CD14-positive monocyte (primary cell): ENCODE measurements around the gene RUSC2. TPM values are rescaled to one million over a fixed set of nuclear protein-coding genes. Genes with fewer than 3 reads are reported as not detected.
A peak's percentile ranks its signal among the peaks of the same experiment; 100 is the strongest.

ENCODE experiments used
- DNase-seq, 3 donors: peaks; one replicate each; pipeline ENCODE4 v3.0.0-alpha.2; 2011 to 2022
- H2AFZ ChIP-seq: 2 replicates; pipeline ENCODE4 v1.6.0; 2012; ENCODE audit warnings: mild to moderate bottlenecking, low read depth, low read length, inconsistent platforms; ENCODE audit not compliant: insufficient read depth, poor library complexity, severe bottlenecking
- H3K27ac ChIP-seq, 2 donors: 1 replicate in 1 of 2; 2 replicates in 1 of 2; pipeline ENCODE4 v1.5.1; 2012 to 2013; ENCODE audit warnings: low read length in 2 of 2, control low read depth in 1 of 2, inconsistent platforms in 1 of 2, low read depth in 1 of 2, mild to moderate bottlenecking in 1 of 2
- H3K27me3 ChIP-seq, 2 donors: one replicate each; pipeline versions ENCODE4 v1.6.0 to v1.6.1; 2011 to 2013; ENCODE audit warnings: low read length in 2 of 2; ENCODE audit not compliant: control insufficient read depth in 2 of 2, insufficient read depth in 2 of 2
- H3K36me3 ChIP-seq, 2 donors: replicated peaks in 1 of 2; 1 replicate in 1 of 2; 2 replicates in 1 of 2; pipeline versions ENCODE4 v1.5.1 to v1.6.1; 2012 to 2013; ENCODE audit warnings: low read length in 2 of 2, control low read depth in 1 of 2, inconsistent platforms in 1 of 2, mild to moderate bottlenecking in 1 of 2; ENCODE audit not compliant: insufficient read depth in 2 of 2, control insufficient read depth in 1 of 2
- H3K4me1 ChIP-seq, 2 donors: 1 replicate in 1 of 2; 2 replicates in 1 of 2; pipeline versions ENCODE4 v1.5.1 to v1.6.1; 2012 to 2013; ENCODE audit warnings: low read length in 2 of 2, control low read depth in 1 of 2, inconsistent platforms in 1 of 2, mild to moderate bottlenecking in 1 of 2, moderate library complexity in 1 of 2; ENCODE audit not compliant: insufficient read depth in 2 of 2, control insufficient read depth in 1 of 2
- H3K4me2 ChIP-seq: replicated peaks from 2 replicates; pipeline ENCODE3; 2012; ENCODE audit warnings: low read length, moderate library complexity, mild to moderate bottlenecking; ENCODE audit not compliant: poor library complexity, severe bottlenecking; ENCODE audit errors: extremely low read depth
- H3K4me3 ChIP-seq, 3 experiments: fragments of 200-600 bp in 1 of 3; sonication (generic) in 1 of 3; replicated peaks in 1 of 3; 1 replicate in 2 of 3; 2 replicates in 1 of 3; pipeline ENCODE4 v1.5.1; 2011 to 2013; ENCODE audit warnings: low read length in 3 of 3, mild to moderate bottlenecking in 3 of 3, control low read depth in 2 of 3, low read depth in 2 of 3, inconsistent platforms in 1 of 3, moderate library complexity in 1 of 3
- H3K79me2 ChIP-seq: 2 replicates; pipeline ENCODE4 v1.6.0; 2012; ENCODE audit warnings: mild to moderate bottlenecking, control low read depth, inconsistent platforms, low read length, moderate library complexity; ENCODE audit not compliant: insufficient read depth
- H3K9ac ChIP-seq: 2 replicates; pipeline ENCODE4 v1.6.0; 2017; ENCODE audit warnings: low read length, mild to moderate bottlenecking; ENCODE audit not compliant: insufficient read depth, poor library complexity, severe bottlenecking
- H3K9me3 ChIP-seq, 2 donors: replicated peaks in 1 of 2; 1 replicate in 1 of 2; 2 replicates in 1 of 2; pipeline versions ENCODE4 v1.5.1 to v1.6.1; 2012 to 2013; ENCODE audit warnings: low read length in 2 of 2, control low read depth in 1 of 2; ENCODE audit not compliant: control insufficient read depth in 1 of 2, insufficient read depth in 1 of 2
- H4K20me1 ChIP-seq: 2 replicates; pipeline ENCODE4 v1.6.0; 2012; ENCODE audit warnings: mild to moderate bottlenecking, low read length, control low read depth, moderate library complexity; ENCODE audit not compliant: insufficient read depth
- H3K27ac Mint-ChIP-seq, 7 donors: one replicate each; pipeline ENCODE4 v1.8.0; 2020; ENCODE audit warnings: mild to moderate bottlenecking in 7 of 7, mixed read lengths in 7 of 7, moderate library complexity in 6 of 7, inconsistent platforms in 2 of 7
- H3K27me3 Mint-ChIP-seq, 3 donors: one replicate each; pipeline ENCODE4 v1.8.0; 2021 to 2022; ENCODE audit warnings: low read depth in 3 of 3, mild to moderate bottlenecking in 3 of 3, mixed read lengths in 3 of 3, moderate library complexity in 3 of 3, inconsistent platforms in 1 of 3
- H3K36me3 Mint-ChIP-seq, 2 donors: one replicate each; pipeline ENCODE4 v1.8.0; 2020; ENCODE audit warnings: mixed read lengths in 2 of 2, inconsistent platforms in 1 of 2, mild to moderate bottlenecking in 1 of 2
- H3K4me1 Mint-ChIP-seq: one replicate; pipeline ENCODE4 v1.8.0; 2020; ENCODE audit warnings: mild to moderate bottlenecking, mixed read lengths
- H3K4me3 Mint-ChIP-seq, 2 donors: one replicate each; pipeline ENCODE4 v1.8.0; 2020; ENCODE audit warnings: mild to moderate bottlenecking in 2 of 2, mixed read lengths in 2 of 2, moderate library complexity in 1 of 2
- H3K9me3 Mint-ChIP-seq, 7 donors: one replicate each; pipeline ENCODE4 v1.8.0; 2020 to 2022; ENCODE audit warnings: mixed read lengths in 7 of 7, mild to moderate bottlenecking in 6 of 7, moderate library complexity in 6 of 7, inconsistent platforms in 2 of 7
- WGBS: methylation state at CpG from one replicate; pipeline ENCODE4 v1.1.5; 2013; ENCODE audit warnings: missing lambda C conversion rate; ENCODE audit not compliant: insufficient coverage; 5-methylcytosine and 5-hydroxymethylcytosine counted together
- intact Hi-C, 2 donors: fragments of 100-400 bp; cut with micrococcal nuclease; formaldehyde crosslinking; loops; one replicate each; pipeline versions ENCODE4 v1.15.0 to v1.15.1; 2023
- polyA plus RNA-seq, 3 donors: library from polyadenylated mRNA; depleted of rRNA in 1 of 3; unstranded in 2 of 3; stranded (reverse) in 1 of 3; fragments of 300-500 nt in 2 of 3; fragments of >200 nt in 1 of 3; fragmentation: Illumina TruSeq in 2 of 3; gene quantifications; 1 replicate in 2 of 3; 2 replicates in 1 of 3; pipeline ENCODE4 v1.2.3, GENCODE V29; 2012 to 2021
- TF ChIP-seq, protein P1 (sequence below): fragments of 200-600 bp; IDR thresholded peaks from one replicate; pipeline ENCODE4 v1.8.0; 2022; ENCODE audit warnings: antibody characterized with exemption, mild to moderate bottlenecking

Gene RUSC2
- polyA plus RNA-seq, 3 donors = 2.2 to 18.8 (median 3.7) TPM

DNA sequence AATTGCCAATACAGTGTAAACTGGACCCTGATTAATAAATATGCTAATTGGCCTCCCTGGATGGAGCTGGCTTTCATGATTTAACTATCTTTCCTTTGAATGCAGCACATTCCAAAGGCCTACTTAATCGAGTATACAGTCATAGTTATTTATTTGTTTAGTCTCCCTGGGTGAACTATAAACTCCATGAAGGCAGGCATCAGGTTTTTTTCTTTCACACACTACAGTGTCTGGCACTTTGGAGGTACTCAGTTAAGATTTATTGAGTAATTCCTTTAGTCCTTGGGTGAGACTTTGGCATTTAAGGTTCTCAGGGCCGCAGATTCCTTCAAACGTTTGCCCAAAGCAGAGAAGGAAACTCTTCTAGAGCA lies 20.5 kb downstream of the RUSC2 start:
- H3K27ac ChIP-seq = peak overlapping the region in 1 of 2 donors; percentile 30

DNA sequence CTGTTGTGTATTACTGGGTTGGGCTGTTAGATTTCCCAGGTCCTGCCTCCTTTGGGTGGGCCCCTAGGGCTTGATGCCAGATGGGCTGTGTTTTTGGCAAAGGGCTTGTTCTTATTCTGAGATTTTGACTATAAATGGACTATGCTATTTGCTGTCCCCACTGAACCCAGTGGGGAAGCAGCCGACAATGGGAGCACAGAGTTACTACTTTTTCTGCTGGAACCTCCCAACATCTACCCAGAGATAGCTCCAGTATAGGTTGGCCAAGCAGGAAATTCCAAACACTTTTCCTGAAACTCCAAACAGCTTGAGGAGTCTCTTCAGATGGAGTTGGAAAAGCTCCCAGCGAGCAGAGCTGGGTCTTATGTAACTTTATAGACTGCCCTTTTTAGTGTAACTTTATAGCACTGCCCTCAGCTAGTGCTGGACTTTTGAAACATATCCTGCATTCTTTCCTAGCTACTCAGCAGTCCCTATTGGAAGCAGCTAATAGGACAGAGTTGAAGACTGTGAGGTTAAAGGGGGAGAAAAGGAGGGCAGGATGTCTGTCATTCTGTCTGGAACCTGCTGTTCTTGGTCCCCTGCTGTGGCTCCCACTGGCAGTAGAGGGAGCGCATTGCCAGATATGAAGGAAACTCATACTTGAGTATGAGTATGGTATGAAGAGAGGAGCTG lies 21.0 kb downstream of the RUSC2 start:
- Histone ChIP-seq H3K9me3 (no peaks in the 10 kb centered on the region), H3K4me2 (no peak overlapping the region), H3K9ac (no peak overlapping the region), H4K20me1 (peaks cover 11% of the 10 kb centered on the region), H3K79me2 (peaks cover 87% of the 10 kb centered on the region), H3K4me3 (no peak overlapping the region), H3K4me1 (peaks cover 17 to 20% of the 10 kb centered on the region in 2 donors), H3K27me3 (no peaks in the 10 kb centered on the region), H3K27ac (peak overlapping the region in 1 of 2 donors; percentile 30), H2AFZ (no peak overlapping the region), H3K36me3 (no peaks in the 10 kb centered on the region)
- intact Hi-C loops = no loop called here
- H3K4me1 Mint-ChIP-seq = peaks cover 38% of the 10 kb centered on the region
- H3K27me3 Mint-ChIP-seq = no peaks in the 10 kb centered on the region
- no peaks in the 10 kb centered on the region for H3K9me3 Mint-ChIP-seq
- H3K27ac Mint-ChIP-seq = no peak overlapping the region
- DNase-seq = no peak
- peaks cover 4 to 21% of the 10 kb centered on the region in 2 donors for H3K36me3 Mint-ChIP-seq
- TF ChIP-seq, protein P1, sequence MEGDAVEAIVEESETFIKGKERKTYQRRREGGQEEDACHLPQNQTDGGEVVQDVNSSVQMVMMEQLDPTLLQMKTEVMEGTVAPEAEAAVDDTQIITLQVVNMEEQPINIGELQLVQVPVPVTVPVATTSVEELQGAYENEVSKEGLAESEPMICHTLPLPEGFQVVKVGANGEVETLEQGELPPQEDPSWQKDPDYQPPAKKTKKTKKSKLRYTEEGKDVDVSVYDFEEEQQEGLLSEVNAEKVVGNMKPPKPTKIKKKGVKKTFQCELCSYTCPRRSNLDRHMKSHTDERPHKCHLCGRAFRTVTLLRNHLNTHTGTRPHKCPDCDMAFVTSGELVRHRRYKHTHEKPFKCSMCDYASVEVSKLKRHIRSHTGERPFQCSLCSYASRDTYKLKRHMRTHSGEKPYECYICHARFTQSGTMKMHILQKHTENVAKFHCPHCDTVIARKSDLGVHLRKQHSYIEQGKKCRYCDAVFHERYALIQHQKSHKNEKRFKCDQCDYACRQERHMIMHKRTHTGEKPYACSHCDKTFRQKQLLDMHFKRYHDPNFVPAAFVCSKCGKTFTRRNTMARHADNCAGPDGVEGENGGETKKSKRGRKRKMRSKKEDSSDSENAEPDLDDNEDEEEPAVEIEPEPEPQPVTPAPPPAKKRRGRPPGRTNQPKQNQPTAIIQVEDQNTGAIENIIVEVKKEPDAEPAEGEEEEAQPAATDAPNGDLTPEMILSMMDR = no peak
- no CpG with 5 or more reads among the region's 3 CpGs for WGBS
- H3K4me3 Mint-ChIP-seq = no peak overlapping the region

More for the DNA sequence above, 20.5 kb downstream of the RUSC2 start:
- H2AFZ ChIP-seq = no peak overlapping the region
- H3K27me3 Mint-ChIP-seq = no peaks in the 10 kb centered on the region
- no peak overlapping the region for H3K4me3 ChIP-seq
- H3K9me3 ChIP-seq = no peaks in the 10 kb centered on the region
- no peak overlapping the region for H3K4me3 Mint-ChIP-seq
- H3K36me3 ChIP-seq = no peaks in the 10 kb centered on the region
- peaks cover 11% of the 10 kb centered on the region for H4K20me1 ChIP-seq
- no peak overlapping the region for H3K27ac Mint-ChIP-seq
- peaks cover 84% of the 10 kb centered on the region for H3K79me2 ChIP-seq
- TF ChIP-seq, protein P1 = no peak
- no peak overlapping the region for H3K4me2 ChIP-seq
- H3K9me3 Mint-ChIP-seq = no peaks in the 10 kb centered on the region
- peaks cover 18 to 22% of the 10 kb centered on the region in 2 donors for H3K4me1 ChIP-seq
- 95% methylated on average over 2 of the region's 3 CpGs for WGBS
- DNase-seq = no peak
- intact Hi-C loops = no loop called here
- H3K9ac ChIP-seq = no peak overlapping the region
- H3K36me3 Mint-ChIP-seq = peaks cover 4 to 21% of the 10 kb centered on the region in 2 donors
- H3K27me3 ChIP-seq = no peaks in the 10 kb centered on the region
- H3K4me1 Mint-ChIP-seq = peaks cover 41% of the 10 kb centered on the region
